HepG2 (cell line): ENCODE data around the gene TMEM33. TPM values are rescaled to one million over a fixed set of nuclear protein-coding genes. Genes with fewer than 3 reads are reported as not detected.

Experiments used
- ATAC-seq: fragments of 200-7000 bp; cut with Tn5 transposase; 3 replicates; pipeline ENCODE4 v1.9.1; 2020; ENCODE audit warnings: mild to moderate bottlenecking, moderate library complexity
- BruUV-seq: library from RNA; stranded (reverse); fragments of 400-500 nt; replicated peaks from 2 replicates; lab custom pipeline; 2021; lab: Mats Ljungman, UMichigan
- CTCF ChIA-PET: fragments of 300-600 bp; formaldehyde crosslinking; extraction: SDS; loops from one replicate; lab custom pipeline; 2021; ENCODE audit warnings: low total read pairs, inconsistent platforms, low intra/inter-chr PET ratio; lab: Yijun Ruan, JAX
- POLR2A ChIA-PET: fragments of 350-600 bp; sonication (Branson Sonifier 250); formaldehyde crosslinking; loops from one replicate; lab custom pipeline; 2020; ENCODE audit warnings: antibody characterized with exemption, inconsistent platforms; lab: Yijun Ruan, JAX
- DNase-seq: peaks from one replicate; pipeline ENCODE4 v3.0.0-alpha.2; 2015; ENCODE audit warnings: low spot score
- FAIRE-seq: peaks from 3 replicates; lab custom pipeline; 2011; peaks lifted over from hg19 to GRCh38; lab: Jason Lieb, UNC
- H2AFZ ChIP-seq: one replicate; pipeline ENCODE4 v1.6.1; 2011; ENCODE audit warnings: low read length, inconsistent platforms
- H3K27ac ChIP-seq: fragments of 300-600 bp; 3 replicates; pipeline ENCODE4 v1.8.0; 2011; ENCODE audit warnings: mixed run types, mild to moderate bottlenecking, mixed read lengths, low read length, inconsistent platforms; ENCODE audit not compliant: insufficient read depth; ENCODE audit errors: extremely low read length
- H3K27me3 ChIP-seq, 2 experiments: fragments of 200-600 bp in 1 of 2; 2 replicates in 1 of 2; 3 replicates in 1 of 2; pipeline versions ENCODE4 v1.6.0 to v1.8.0; 2011; ENCODE audit warnings: low read length in 2 of 2, mild to moderate bottlenecking in 2 of 2, moderate library complexity in 2 of 2, inconsistent platforms in 1 of 2; ENCODE audit not compliant: insufficient read depth in 2 of 2, control insufficient read depth in 1 of 2
- H3K36me3 ChIP-seq, 2 experiments: fragments of 200-600 bp in 1 of 2; replicated peaks in 1 of 2; 2 replicates in 1 of 2; 3 replicates in 1 of 2; pipeline versions ENCODE4 v1.5.1 to v1.8.0; 2011; ENCODE audit warnings: low read length in 2 of 2, inconsistent platforms in 1 of 2; ENCODE audit not compliant: insufficient read depth in 2 of 2, control insufficient read depth in 1 of 2
- H3K4me1 ChIP-seq: 2 replicates; pipeline ENCODE4 v1.5.1; 2012; ENCODE audit warnings: low read length, inconsistent platforms; ENCODE audit not compliant: insufficient read depth
- H3K4me2 ChIP-seq: 2 replicates; pipeline ENCODE4 v1.6.0; 2011; ENCODE audit warnings: low read depth, low read length, inconsistent platforms
- H3K4me3 ChIP-seq, 3 experiments: fragments of 200-600 bp in 1 of 3; sonication (generic), shearing (Covaris generic) in 1 of 3; replicated peaks in 1 of 3; 2 replicates each; pipeline ENCODE4 v1.5.1; 2011 to 2016; ENCODE audit warnings: low read length in 3 of 3, inconsistent platforms in 2 of 3, low read depth in 2 of 3, mild to moderate bottlenecking in 2 of 3, control low read depth in 1 of 3, mixed read lengths in 1 of 3; ENCODE audit not compliant: insufficient read depth in 1 of 3
- H3K79me2 ChIP-seq: one replicate; pipeline ENCODE4 v1.6.1; 2011; ENCODE audit warnings: low read length, inconsistent platforms; ENCODE audit not compliant: insufficient read depth
- H3K9ac ChIP-seq: 2 replicates; pipeline ENCODE4 v1.6.0; 2011; ENCODE audit warnings: mild to moderate bottlenecking, low read depth, low read length, inconsistent platforms; ENCODE audit not compliant: insufficient read depth
- H3K9me3 ChIP-seq: 2 replicates; pipeline ENCODE4 v1.5.1; 2012; ENCODE audit warnings: mild to moderate bottlenecking, low read length
- H4K20me1 ChIP-seq: 2 replicates; pipeline ENCODE4 v1.6.0; 2011; ENCODE audit warnings: inconsistent platforms, mild to moderate bottlenecking, low read length, moderate library complexity; ENCODE audit not compliant: insufficient read depth
- ADNP ChIP-seq: sonication (generic); formaldehyde crosslinking; IDR thresholded peaks from 2 replicates; pipeline ENCODE4 v1.4.0; 2020; ENCODE audit warnings: missing genetic modification reagents
- BORCS8-MEF2B ChIP-seq: sonication (generic); formaldehyde crosslinking; IDR thresholded peaks from 2 replicates; pipeline ENCODE4 v1.8.0; 2022; ENCODE audit warnings: mild to moderate bottlenecking, missing genetic modification reagents
- CBFB ChIP-seq: sonication (generic); formaldehyde crosslinking; IDR thresholded peaks from 2 replicates; pipeline ENCODE4 v1.4.0; 2020; ENCODE audit warnings: missing genetic modification reagents
- CCDC6 ChIP-seq: sonication (generic); formaldehyde crosslinking; IDR thresholded peaks from 2 replicates; pipeline ENCODE4 v1.8.1; 2022; ENCODE audit warnings: mild to moderate bottlenecking, missing genetic modification reagents, moderate library complexity
- E2F5 ChIP-seq: sonication (generic); formaldehyde crosslinking; conservative IDR thresholded peaks from 2 replicates; pipeline ENCODE4 v1.4.0; 2020; ENCODE audit warnings: missing genetic modification reagents
- ETV5 ChIP-seq: IDR thresholded peaks from 2 replicates; pipeline ENCODE4 v1.6.1; 2018; ENCODE audit warnings: missing biosample characterization, missing genetic modification reagents, inconsistent platforms, borderline replicate concordance
- GZF1 ChIP-seq: sonication (generic); formaldehyde crosslinking; IDR thresholded peaks from 2 replicates; pipeline ENCODE4 v1.5.1; 2020; ENCODE audit warnings: mild to moderate bottlenecking, missing genetic modification reagents
- MBNL3 ChIP-seq: fragments of 250-450 bp; sonication (Bioruptor Pico); conservative IDR thresholded peaks from 2 replicates; pipeline ENCODE4 v1.8.0; 2022; ENCODE audit warnings: mild to moderate bottlenecking, inconsistent platforms
- POGZ ChIP-seq: sonication (generic); formaldehyde crosslinking; IDR thresholded peaks from 2 replicates; pipeline ENCODE4 v1.4.0; 2020; ENCODE audit warnings: mild to moderate bottlenecking, missing genetic modification reagents
- RFXANK ChIP-seq: IDR thresholded peaks from 2 replicates; pipeline ENCODE4 v1.6.1; 2016
- SNAPC4 ChIP-seq: sonication (generic); formaldehyde crosslinking; IDR thresholded peaks from 2 replicates; pipeline ENCODE4 v1.4.0; 2020; ENCODE audit warnings: mild to moderate bottlenecking, missing genetic modification reagents
- TFDP1 ChIP-seq: IDR thresholded peaks from 2 replicates; pipeline ENCODE4 v1.6.1; 2016; ENCODE audit warnings: missing compliant biosample characterization, missing genetic modification reagents, borderline replicate concordance
- ZBTB39 ChIP-seq: sonication (generic); formaldehyde crosslinking; IDR thresholded peaks from 2 replicates; pipeline ENCODE4 v1.5.0; 2020; ENCODE audit warnings: missing genetic modification reagents
- ZBTB42 ChIP-seq: sonication (generic); formaldehyde crosslinking; IDR thresholded peaks from 2 replicates; pipeline ENCODE4 v1.5.0; 2020; ENCODE audit warnings: mild to moderate bottlenecking, missing genetic modification reagents
- ZNF12 ChIP-seq: sonication (generic); formaldehyde crosslinking; IDR thresholded peaks from 2 replicates; pipeline ENCODE4 v1.5.0; 2020; ENCODE audit warnings: missing genetic modification reagents
- ZNF567 ChIP-seq: sonication (generic); formaldehyde crosslinking; IDR thresholded peaks from 2 replicates; pipeline ENCODE4 v1.8.1; 2023; ENCODE audit warnings: mild to moderate bottlenecking, missing genetic modification reagents, borderline replicate concordance
- ZNF615 ChIP-seq: sonication (generic); formaldehyde crosslinking; IDR thresholded peaks from 2 replicates; pipeline ENCODE4 v1.5.0; 2020; ENCODE audit warnings: mild to moderate bottlenecking, missing genetic modification reagents, borderline replicate concordance
- ZNF792 ChIP-seq: IDR thresholded peaks from 2 replicates; pipeline ENCODE4 v1.6.1; 2016
- WGBS: methylation state at CpG from one replicate; pipeline ENCODE4 v1.1.6; 2017; ENCODE audit warnings: low lambda C conversion rate; 5-methylcytosine and 5-hydroxymethylcytosine counted together
- in situ Hi-C: cut with HindIII; loops from 2 replicates; pipeline ENCODE4 v1.10.0; 2017; ENCODE audit warnings: low pct_unique_long_range_greater_than_20kb; ENCODE audit not compliant: extremely low pct_ligation_motif_present
- intact Hi-C: fragments of 100-400 bp; cut with micrococcal nuclease; formaldehyde crosslinking; loops from one replicate; pipeline ENCODE4 v1.10.0; 2022; ENCODE audit not compliant: unreplicated experiment
- polyA plus RNA-seq, 8 experiments: library from polyadenylated mRNA; depleted of rRNA in 3 of 8; stranded (reverse) in 7 of 8; unstranded in 1 of 8; fragments of >200 nt; fragmentation: Illumina TruSeq in 4 of 8; extraction: Trizol in 4 of 8; gene quantifications; 2 replicates each; pipeline versions ENCODE4 v1.2.1 to v1.2.3, GENCODE V29; 2011 to 2016; ENCODE audit warnings: low read depth in 4 of 8, missing spikeins in 1 of 8, mixed read lengths in 1 of 8; ENCODE audit not compliant: insufficient read depth in 1 of 8
- total RNA-seq, 5 experiments: library from RNA; depleted of rRNA; stranded (reverse); fragments of >200 nt; fragmentation: Illumina TruSeq; extraction: Trizol; gene quantifications; 2 replicates each; pipeline ENCODE4 v1.2.3, GENCODE V29; 2016; ENCODE audit warnings: low read depth in 1 of 5

TMEM33 gene
- total and polyA plus RNA-seq, 2 of the 13 experiments (the other 11 are each of a cell fraction or from before 2014, with no cell fraction given), result 36.1 to 66.6 TPM

- H3K4me1 ChIP-seq, result peaks cover 12% of the 10 kb centered on the region
- no peak overlapping the region for H3K4me3 ChIP-seq
- no peaks in the 10 kb centered on the region; a peak in 1 of 5 replicates for H3K27me3 ChIP-seq
- 58% methylated on average over 1 of the region's 1 CpG for WGBS
- no peaks in the 10 kb centered on the region for H3K36me3 ChIP-seq
- no peaks in the 10 kb centered on the region for H3K9me3 ChIP-seq
- no peak overlapping the region for H2AFZ ChIP-seq
- FAIRE-seq (no peak), ATAC-seq (no peak), DNase-seq (no peak)
- no peak overlapping the region for H3K9ac ChIP-seq
- CTCF ChIA-PET, result no interaction called here
- POLR2A ChIA-PET, result no interaction called here
- no TSS peak for BruUV-seq
- H3K79me2 ChIP-seq, result peaks cover 9% of the 10 kb centered on the region
- intact Hi-C loops, result no loop called here
- in situ Hi-C loops, result no loop called here
- no peak overlapping the region for H3K4me2 ChIP-seq
- no peak overlapping the region for H3K27ac ChIP-seq
- H4K20me1 ChIP-seq, result no peaks in the 10 kb centered on the region
- no peak for TF ChIP-seq CBFB
- TF ChIP-seq ZBTB39, result no peak
- no peak for TF ChIP-seq POGZ
- TF ChIP-seq ZNF12 (CRISPR knock-in tag), result no peak
- no peak for TF ChIP-seq ZNF792 (CRISPR knock-in tag)
- no peak for TF ChIP-seq ZBTB42 (CRISPR knock-in tag)
- no peak for TF ChIP-seq GZF1 (CRISPR knock-in tag)
- no peak for TF ChIP-seq BORCS8-MEF2B (CRISPR knock-in tag)
- TF ChIP-seq ETV5 (CRISPR knock-in tag), result no peak
- no peak for TF ChIP-seq SNAPC4 (CRISPR knock-in tag)
- no peak for TF ChIP-seq E2F5 (CRISPR knock-in tag)
- no peak for TF ChIP-seq RFXANK (CRISPR knock-in tag)
- no peak for TF ChIP-seq TFDP1 (CRISPR knock-in tag)
- TF ChIP-seq ADNP (CRISPR knock-in tag), result no peak
- TF ChIP-seq ZNF615 (CRISPR knock-in tag), result no peak
- TF ChIP-seq MBNL3 (CRISPR knock-in tag), result no peak
- TF ChIP-seq CCDC6 (CRISPR knock-in tag), result no peak
- no peak for TF ChIP-seq ZNF567 (CRISPR knock-in tag)
These were observed 49.9 kb downstream of the TMEM33 start for GRCh38 chr4:41985151-41985550.
